CD1c-positive myeloid dendritic cell (primary cell): ENCODE measurements around the gene BANP.
"Not testable (repeated sequence)": the region's sequence is repeated elsewhere in the genome, so short reads cannot be mapped to it uniquely, and the experiment has no call there.

Experiments
- DNase-seq: peaks from one replicate; pipeline ENCODE4 v3.0.0-alpha.2; 2016; ENCODE audit errors: extremely low spot score

BANP gene

GRCh38 chr16:87950765-87951551 is at the start of gene BANP:
Gene BANP, plus strand, starts transcription at chr16:87951434. Its CDS starts 23,682 bp downstream, at chr16:87975116.
- DNase-seq: peak; percentile 99

GRCh38 chr16:87904963-87905362 is 46.3 kb upstream of the BANP start:
- not testable (repeated sequence) for DNase-seq

- not testable (repeated sequence) for DNase-seq
Measured at GRCh38 chr16:87905521-87905920, 45.7 kb upstream of the BANP start.

GRCh38 chr16:87908101-87908500 is 43.1 kb upstream of the BANP start:
- DNase-seq: not testable (repeated sequence)

DNA sequence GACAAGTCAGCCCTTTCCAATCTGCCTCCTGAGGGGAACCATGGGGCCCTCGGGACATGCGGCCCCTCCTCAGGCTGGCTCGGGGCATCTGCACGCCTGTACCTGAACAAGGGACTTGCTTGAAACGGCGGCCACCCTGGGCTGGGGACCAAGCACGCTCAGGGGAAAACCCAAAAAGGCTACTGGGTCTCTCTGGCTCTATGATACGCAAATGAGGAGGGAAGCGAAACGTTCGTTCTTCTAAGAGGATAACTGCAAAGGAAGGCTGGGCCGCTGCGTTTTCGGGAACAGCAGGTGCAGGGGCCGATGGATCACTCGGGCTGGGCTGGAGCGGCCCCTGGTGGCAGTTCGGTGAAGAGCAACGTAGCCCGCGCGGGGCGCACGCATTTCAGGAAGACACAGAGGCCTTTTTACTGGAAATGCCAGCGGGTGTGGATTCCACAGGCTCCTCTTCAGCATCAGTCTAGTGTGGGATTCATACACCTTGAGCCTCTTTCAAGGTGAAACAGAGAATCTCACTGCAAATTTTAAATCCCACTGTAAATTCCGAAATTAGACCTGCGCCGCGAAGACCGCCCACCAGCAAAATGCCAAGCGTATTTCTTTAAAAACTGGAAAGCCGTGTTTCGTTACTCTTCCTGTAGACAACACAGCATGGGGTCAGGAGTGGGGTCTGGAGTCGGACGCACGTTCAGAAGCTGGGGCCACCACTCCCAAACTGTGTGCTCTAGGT is 41.9 kb upstream of the BANP start:
- DNase-seq: peak; percentile 86

DNA sequence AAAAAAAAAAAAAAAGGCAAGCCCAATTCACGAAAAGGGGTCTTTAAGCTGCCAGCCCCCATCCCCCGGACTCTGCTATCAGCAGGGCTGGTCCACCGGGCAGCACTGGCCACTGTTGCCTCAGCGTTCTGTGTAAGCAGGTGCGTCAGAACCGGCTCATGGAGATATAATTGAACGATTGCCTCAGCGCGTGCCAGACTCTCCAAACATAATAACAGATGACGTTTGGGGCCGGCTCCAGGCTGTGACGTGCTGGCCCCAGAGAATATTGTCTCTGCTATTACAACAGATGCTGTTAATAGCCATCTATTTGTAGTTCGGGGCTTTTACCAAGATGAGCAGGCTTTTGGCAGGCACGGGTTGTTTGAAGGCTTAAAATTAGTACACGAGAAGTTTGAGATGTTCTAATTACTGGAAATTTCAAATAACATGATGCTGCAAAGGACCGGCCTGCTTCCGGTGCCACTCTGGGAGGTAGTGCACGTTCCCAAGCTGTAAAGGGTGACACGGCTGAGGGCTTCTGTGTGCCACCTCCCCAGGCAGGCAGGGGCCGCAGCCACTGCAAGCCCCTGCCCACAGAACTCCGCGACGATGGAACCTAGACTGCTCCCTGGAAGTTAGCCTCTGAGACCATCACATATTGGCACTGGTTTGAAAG is 40.0 kb upstream of the BANP start:
- DNase-seq: not testable (repeated sequence)

- DNase-seq: not testable (repeated sequence)
Measured at GRCh38 chr16:87912691-87913090, 38.5 kb upstream of the BANP start.

DNA sequence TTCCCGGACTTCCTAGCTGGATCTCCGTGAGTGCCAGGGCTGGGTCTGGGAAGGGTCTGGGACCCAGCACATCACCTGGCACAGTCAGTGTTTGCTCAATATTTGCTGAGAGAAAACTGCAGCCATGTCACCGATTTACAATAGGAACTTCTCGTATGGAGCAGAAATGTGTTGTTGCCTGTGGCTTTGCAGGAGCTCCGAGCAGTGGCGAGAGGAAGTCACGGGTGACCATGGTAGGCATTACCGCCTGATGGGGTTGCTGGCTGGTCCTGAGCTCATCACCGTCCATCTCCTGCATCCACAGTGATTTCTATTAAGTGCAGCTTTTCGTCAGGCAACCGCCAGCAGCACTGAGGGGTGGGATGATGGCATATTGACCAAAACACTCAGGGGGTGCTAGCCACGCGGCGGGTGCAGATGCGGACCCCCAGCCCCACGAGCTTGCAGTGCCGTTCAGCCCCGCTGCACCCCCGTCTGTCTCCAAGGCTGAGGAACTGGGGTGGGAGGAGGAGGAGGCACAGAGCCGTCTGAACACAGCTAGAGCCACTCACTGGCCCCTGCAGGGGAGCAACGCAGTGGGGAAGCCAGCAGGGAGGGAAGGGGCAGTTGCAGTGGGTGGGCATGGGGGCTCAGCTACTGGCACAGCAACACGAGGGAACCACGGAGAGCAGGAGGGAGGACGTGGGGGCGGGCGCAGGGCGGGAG is 37.1 kb upstream of the BANP start:
- DNase-seq: not testable (repeated sequence)

DNA sequence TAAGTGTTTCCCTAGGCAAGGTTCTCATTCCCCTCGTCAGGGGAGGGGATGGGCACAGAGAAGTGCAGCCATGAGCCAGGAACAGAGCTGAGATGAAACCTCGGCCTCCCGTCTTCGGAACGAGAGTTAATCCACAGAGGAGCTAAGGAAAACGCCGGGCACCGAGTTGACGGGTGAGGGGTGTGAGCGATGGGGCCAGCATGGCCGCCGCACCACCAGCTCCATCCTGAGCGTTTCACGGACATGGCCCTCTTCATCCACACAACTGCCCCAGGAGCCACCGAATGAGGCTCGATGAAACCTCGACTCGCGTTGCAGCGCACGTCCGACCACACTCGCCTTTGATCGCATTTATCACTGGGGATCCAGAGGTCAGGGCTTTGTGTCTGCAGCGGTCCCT is 36.4 kb upstream of the BANP start:
- no peak for DNase-seq

DNA sequence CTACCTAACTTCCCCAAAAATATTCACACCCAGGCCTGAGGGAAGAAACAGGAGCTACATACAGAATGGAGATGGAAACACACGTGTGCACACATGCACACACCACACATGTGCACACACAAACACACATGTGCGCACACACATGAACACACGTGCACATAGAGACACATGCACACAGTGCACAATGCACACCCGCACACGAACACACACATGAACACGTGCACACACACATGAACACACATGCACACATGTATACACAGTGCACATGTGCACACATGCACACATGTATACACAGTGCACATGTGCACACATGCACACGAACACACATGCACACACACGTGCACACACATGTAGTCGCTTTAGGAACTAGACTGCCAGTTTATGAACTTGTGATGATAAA is 33.7 kb upstream of the BANP start:
- DNase-seq: no peak

DNA sequence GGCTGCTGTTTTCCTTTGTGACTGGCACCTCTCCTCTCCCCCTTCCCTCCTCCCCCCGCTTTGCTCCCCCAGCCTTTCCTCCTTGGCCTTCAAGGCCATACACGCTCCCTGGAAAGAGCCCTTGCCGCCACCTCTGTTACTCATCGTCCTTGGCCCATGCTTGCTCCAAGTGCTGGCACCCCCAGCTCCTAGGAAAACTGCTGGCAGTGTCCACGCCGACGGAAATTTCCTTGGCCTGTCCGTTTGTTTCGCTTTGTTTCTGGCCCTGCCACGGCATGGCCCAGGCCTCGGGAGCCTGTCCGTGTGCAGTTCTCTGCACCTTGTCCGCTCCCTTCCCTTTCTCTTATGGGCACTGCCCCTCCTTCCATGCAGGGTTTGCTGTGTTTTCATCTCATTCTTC is 32.9 kb upstream of the BANP start:
- DNase-seq: no peak

DNA sequence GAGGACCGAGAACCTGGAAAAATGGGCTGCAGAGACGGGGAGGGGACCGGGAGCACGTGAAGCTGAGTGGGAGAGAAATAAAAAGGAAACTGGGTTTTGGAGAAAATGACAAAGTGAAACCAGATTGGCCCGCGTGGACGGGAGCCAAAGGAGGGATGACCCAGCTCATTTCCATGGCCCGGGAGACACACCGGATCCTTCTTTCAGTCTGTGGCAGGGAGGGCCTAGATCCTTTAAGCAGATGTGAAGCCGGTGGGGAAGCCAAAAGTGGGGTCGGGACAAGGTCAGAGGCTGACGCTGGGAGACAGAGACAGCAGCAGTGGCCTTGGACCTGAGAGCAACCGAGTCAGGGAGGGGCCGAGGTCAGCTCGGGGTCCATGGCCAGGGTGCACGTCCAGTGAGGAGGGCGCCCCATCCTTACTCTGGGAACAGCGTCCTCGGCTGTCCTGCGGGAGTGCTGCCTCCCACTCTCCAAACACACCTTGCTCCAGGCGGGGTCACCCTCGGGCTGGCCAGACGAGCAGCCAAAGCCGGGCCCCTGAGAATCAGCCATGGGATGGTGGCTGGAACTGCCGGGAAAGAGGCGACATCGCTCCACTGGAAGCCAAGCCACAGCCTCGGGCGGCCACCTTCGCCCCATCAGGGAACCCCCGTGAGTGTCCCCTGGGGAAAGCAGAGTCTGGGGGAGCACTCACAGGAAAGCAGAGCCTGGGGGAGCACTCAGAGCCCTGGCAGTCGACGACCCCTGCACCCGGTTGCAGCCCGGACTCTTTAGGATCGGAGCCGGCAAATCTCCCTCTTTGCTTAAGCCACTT is 32.2 kb upstream of the BANP start:
- DNase-seq: peak; percentile 70

DNA sequence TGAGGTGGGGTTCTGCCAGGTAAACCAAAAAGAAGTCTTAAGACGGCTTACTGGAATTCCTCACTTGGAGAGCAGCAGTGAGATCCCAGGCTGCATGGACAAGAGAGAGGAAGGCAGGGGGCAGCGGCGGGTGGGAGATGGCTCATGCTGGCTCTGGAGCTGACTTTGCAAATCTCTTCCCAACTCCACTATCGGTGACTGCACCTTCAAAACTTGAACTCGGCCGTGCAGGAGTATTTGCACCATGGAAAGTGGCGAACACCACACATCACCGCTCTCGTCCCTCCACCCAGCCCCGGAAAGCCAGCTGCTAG is 31.6 kb upstream of the BANP start:
- DNase-seq: no peak

GRCh38 chr16:87921236-87921773 is 29.9 kb upstream of the BANP start:
- no peak for DNase-seq

GRCh38 chr16:87922250-87922871 is 28.9 kb upstream of the BANP start:
- no peak for DNase-seq

GRCh38 chr16:87924041-87924810 is 27.0 kb upstream of the BANP start:
- no peak for DNase-seq

- no peak for DNase-seq
Measured at GRCh38 chr16:87924811-87925670, 26.2 kb upstream of the BANP start.

DNA sequence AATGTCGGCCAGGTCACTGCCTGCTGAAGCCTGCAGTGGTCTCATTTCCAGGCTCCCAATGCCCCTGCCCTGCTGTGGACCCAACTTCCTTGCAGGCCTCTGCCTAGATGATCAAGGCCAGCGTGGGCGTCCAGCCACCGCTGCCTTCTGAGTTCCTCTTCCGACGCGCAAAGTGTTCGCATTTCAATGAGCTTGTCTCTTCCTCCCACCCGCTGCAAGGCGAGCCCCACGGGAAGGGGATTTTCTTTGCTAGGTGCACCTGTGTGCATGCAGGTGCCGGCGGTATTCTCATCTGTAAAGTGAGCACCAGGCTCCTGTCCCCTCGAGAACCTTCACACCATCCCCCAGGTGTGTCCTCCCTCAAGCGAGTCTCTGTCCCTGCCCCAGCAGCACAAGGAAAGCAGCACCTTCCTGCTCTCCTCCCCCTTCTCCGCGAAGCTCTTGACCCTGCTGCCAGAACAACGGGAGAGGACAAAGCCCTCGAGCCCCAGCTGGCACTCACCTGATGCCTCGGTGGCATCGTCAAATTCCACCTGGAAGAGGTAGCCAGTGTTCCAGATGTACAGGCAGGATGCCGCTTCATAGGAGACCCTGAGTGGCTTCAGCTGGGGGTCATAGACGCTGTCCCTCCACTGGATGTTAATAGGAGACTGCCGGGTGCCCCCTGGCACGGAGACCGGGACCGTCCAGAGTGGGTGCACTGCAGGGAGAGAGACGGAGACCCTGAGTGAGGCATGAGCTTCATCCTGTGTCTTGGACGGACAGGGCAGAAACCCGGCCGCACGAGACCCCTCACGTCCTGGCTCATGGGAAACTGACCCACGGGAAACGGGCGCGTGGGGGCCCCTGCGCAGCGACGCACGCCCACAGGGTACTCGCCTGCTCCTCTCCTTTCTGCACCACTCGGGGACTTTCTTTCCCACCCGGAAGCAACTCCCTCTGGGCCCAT is 24.7 kb upstream of the BANP start:
- peak; percentile 92 for DNase-seq
